Measurements from ENCODE around the gene NOS1AP. TPM values are rescaled to one million over a fixed set of nuclear protein-coding genes. Genes with fewer than 3 reads are reported as not detected.
A peak's percentile ranks its signal among the peaks of the same experiment; 100 is the strongest.

The NOS1AP gene
- polyA plus RNA-seq, 4 donors = 0.89 to 2.1 (median 1.7) TPM

DNA sequence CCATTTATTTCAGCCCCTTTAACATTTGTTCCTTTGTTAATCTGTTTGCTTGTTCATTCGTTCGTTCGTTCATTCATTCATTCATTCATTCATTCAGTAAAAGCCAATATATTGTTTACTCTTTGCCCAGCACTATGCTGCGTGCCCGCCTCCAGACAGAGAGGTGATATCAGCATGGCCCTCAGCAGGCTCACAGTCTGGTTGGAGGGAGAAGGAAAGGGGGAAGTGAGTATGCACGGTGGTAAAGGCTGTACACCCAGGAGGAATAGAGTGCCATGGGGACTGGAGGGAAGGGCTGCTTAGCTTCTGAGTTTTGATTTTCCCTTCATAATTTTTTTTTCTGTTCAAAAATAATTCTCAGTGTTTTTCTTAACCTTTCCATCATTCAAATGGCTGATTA is 144.7 kb downstream of the NOS1AP start:
- Histone ChIP-seq H3K27me3 (ENCODE audit: control insufficient read depth in 3 of 3, insufficient read depth in 3 of 3, low read length in 3 of 3) (no peaks in the 10 kb centered on the region), H3K9me3 (ENCODE audit: control insufficient read depth in 2 of 2, insufficient read depth in 1 of 2, low read depth in 1 of 2, low read length in 1 of 2) (no peaks in the 10 kb centered on the region), H3K4me3 (ENCODE audit: low read depth in 1 of 3, low read length in 3 of 3) (no peak overlapping the region), H3K36me3 (ENCODE audit: control insufficient read depth in 3 of 3, insufficient read depth in 2 of 3, low read depth in 1 of 3, low read length in 3 of 3) (no peaks in the 10 kb centered on the region), H3K4me1 (ENCODE audit: control insufficient read depth in 3 of 3, insufficient read depth in 2 of 3, low read depth in 1 of 3, low read length in 2 of 3) (peaks cover 2 to 18% (median 10%) of the 10 kb centered on the region in 3 donors), H3K27ac (ENCODE audit: low read depth in 1 of 3, low read length in 2 of 3) (no peak overlapping the region)
- DNase-seq = no peak
- FAIRE-seq = no peak
- 73 to 75% (median 75%) methylated on average over 6 of the region's 6 CpGs for WGBS, 3 donors

DNA sequence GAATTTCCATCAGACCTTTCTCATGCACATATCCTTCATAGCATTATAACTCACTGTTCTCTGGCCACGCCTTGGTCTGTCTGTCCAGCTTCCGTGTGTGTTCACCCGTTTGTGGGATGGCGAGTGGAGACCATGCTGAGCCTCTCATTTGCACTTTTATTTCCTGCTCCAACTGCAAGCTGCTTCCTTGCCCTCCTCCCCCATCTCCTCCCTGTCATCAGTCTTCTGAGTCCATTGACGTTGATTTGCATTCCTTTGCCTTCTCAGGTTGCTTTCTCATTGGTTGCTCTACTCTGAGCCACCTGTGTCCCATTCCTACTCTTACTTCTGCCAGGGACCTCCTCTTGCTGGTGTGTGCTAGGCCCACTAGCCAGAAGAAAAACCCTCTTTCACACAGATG is 146.4 kb downstream of the NOS1AP start:
- FAIRE-seq = no peak
- no peak overlapping the region for H3K27ac ChIP-seq (ENCODE audit: low read depth in 1 of 3, low read length in 2 of 3)

DNA sequence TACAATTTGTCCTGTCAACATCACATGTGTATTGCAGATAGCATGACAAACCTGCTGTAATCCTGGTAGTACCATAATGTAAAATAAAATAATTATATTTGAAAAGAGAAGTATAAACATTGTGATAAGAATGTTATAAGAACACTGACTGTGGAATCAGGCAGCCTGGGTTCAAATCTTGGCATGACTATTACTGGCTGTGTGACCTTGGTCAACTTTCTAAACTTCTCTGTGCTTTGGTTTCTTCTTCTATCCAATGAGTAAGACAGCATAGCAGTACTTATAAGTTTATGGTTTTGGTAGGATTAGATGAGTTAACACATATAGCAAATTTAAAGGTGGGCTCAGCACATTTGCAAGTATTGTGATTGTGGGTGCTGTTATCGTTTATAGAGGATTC is 147.1 kb downstream of the NOS1AP start:
- FAIRE-seq (no peak), DNase-seq (no peak)
- H3K27me3 ChIP-seq (ENCODE audit: control insufficient read depth in 3 of 3, insufficient read depth in 3 of 3, low read length in 3 of 3) = no peaks in the 10 kb centered on the region
- no peak overlapping the region for H3K27ac ChIP-seq (ENCODE audit: low read depth in 1 of 3, low read length in 2 of 3)
- no peaks in the 10 kb centered on the region for H3K9me3 ChIP-seq (ENCODE audit: control insufficient read depth in 2 of 2, insufficient read depth in 1 of 2, low read depth in 1 of 2, low read length in 1 of 2)
- H3K4me1 ChIP-seq (ENCODE audit: control insufficient read depth in 3 of 3, insufficient read depth in 2 of 3, low read depth in 1 of 3, low read length in 2 of 3) = peaks cover 2 to 18% (median 10%) of the 10 kb centered on the region in 3 donors
- no peak overlapping the region for H3K4me3 ChIP-seq (ENCODE audit: low read depth in 1 of 3, low read length in 3 of 3)
- 91 to 96% (median 93%) methylated on average over 1 of the region's 1 CpG for WGBS, 3 donors
- H3K36me3 ChIP-seq (ENCODE audit: control insufficient read depth in 3 of 3, insufficient read depth in 2 of 3, low read depth in 1 of 3, low read length in 3 of 3) = no peaks in the 10 kb centered on the region

More for the DNA sequence above, 146.4 kb downstream of the NOS1AP start:
- Histone ChIP-seq H3K27me3 (ENCODE audit: control insufficient read depth in 3 of 3, insufficient read depth in 3 of 3, low read length in 3 of 3) (no peaks in the 10 kb centered on the region), H3K36me3 (ENCODE audit: control insufficient read depth in 3 of 3, insufficient read depth in 2 of 3, low read depth in 1 of 3, low read length in 3 of 3) (no peaks in the 10 kb centered on the region), H3K4me1 (ENCODE audit: control insufficient read depth in 3 of 3, insufficient read depth in 2 of 3, low read depth in 1 of 3, low read length in 2 of 3) (peaks cover 2 to 18% (median 10%) of the 10 kb centered on the region in 3 donors), H3K4me3 (ENCODE audit: low read depth in 1 of 3, low read length in 3 of 3) (no peak overlapping the region), H3K9me3 (ENCODE audit: control insufficient read depth in 2 of 2, insufficient read depth in 1 of 2, low read depth in 1 of 2, low read length in 1 of 2) (no peaks in the 10 kb centered on the region)
- 26 to 42% (median 31%) methylated on average over 5 of the region's 5 CpGs for WGBS, 3 donors
- DNase-seq = peak; percentile 35 to 47

DNA sequence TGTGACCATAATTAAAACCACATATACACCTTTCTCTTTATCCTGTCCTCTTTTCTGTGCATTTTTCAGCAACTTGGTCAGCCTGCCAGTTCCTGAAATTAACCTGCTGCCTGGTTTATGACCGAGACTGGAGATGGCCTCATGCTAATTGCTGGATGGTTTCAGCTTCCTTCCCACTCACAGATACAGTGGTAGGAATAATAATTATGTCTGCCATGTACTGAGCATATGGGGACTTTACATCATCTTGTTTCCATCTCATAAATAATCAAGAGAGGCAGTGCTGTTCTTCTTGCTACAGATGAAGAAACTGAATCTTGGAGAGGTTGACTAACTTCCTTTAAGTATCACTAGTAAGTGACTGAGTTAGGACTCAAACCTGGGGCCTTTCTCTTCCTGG is 148.2 kb downstream of the NOS1AP start:
- FAIRE-seq (no peak), DNase-seq (peak in 1 of 2 donors; percentile 35)
- H3K9me3 ChIP-seq (ENCODE audit: control insufficient read depth in 2 of 2, insufficient read depth in 1 of 2, low read depth in 1 of 2, low read length in 1 of 2) = no peaks in the 10 kb centered on the region
- H3K4me3 ChIP-seq (ENCODE audit: low read depth in 1 of 3, low read length in 3 of 3) = no peak overlapping the region
- H3K27ac ChIP-seq (ENCODE audit: low read depth in 1 of 3, low read length in 2 of 3) = no peak overlapping the region
- peaks cover 2 to 20% (median 7%) of the 10 kb centered on the region in 3 donors for H3K4me1 ChIP-seq (ENCODE audit: control insufficient read depth in 3 of 3, insufficient read depth in 2 of 3, low read depth in 1 of 3, low read length in 2 of 3)
- 45 to 60% (median 56%) methylated on average over 1 of the region's 1 CpG for WGBS, 3 donors
- no peaks in the 10 kb centered on the region for H3K27me3 ChIP-seq (ENCODE audit: control insufficient read depth in 3 of 3, insufficient read depth in 3 of 3, low read length in 3 of 3)
- H3K36me3 ChIP-seq (ENCODE audit: control insufficient read depth in 3 of 3, insufficient read depth in 2 of 3, low read depth in 1 of 3, low read length in 3 of 3) = no peaks in the 10 kb centered on the region

DNA sequence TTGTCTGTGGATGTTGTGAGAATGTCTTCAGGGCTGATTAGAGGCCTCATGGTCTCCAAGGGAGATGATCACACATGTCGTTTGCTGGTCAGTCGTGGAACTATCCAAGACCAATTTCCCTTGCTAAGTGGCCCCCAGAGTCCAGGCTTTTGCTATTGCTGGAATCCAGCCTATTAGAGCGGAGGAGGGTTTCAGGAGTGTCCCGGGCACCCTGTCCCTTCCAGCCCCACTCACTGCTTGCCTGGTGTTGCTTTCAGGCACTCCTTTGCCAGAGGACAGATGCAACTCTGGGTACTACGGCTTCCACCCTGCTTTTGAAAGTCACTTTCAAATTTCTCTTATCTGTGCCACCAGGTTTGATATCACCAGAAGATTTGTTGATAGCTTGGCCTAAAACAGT is 149.1 kb downstream of the NOS1AP start:
- H3K4me1 ChIP-seq (ENCODE audit: control insufficient read depth in 3 of 3, insufficient read depth in 2 of 3, low read depth in 1 of 3, low read length in 2 of 3) = peaks cover 0 to 12% (median 3%) of the 10 kb centered on the region in 3 donors
- H3K36me3 ChIP-seq (ENCODE audit: control insufficient read depth in 3 of 3, insufficient read depth in 2 of 3, low read depth in 1 of 3, low read length in 3 of 3) = no peaks in the 10 kb centered on the region
- WGBS, 3 donors = 62 to 74% (median 63%) methylated on average over 5 of the region's 5 CpGs
- H3K27ac ChIP-seq (ENCODE audit: low read depth in 1 of 3, low read length in 2 of 3) = no peak overlapping the region
- H3K9me3 ChIP-seq (ENCODE audit: control insufficient read depth in 2 of 2, insufficient read depth in 1 of 2, low read depth in 1 of 2, low read length in 1 of 2) = no peaks in the 10 kb centered on the region
- no peak for DNase-seq
- H3K4me3 ChIP-seq (ENCODE audit: low read depth in 1 of 3, low read length in 3 of 3) = no peak overlapping the region
- FAIRE-seq = no peak
- no peaks in the 10 kb centered on the region for H3K27me3 ChIP-seq (ENCODE audit: control insufficient read depth in 3 of 3, insufficient read depth in 3 of 3, low read length in 3 of 3)

DNA sequence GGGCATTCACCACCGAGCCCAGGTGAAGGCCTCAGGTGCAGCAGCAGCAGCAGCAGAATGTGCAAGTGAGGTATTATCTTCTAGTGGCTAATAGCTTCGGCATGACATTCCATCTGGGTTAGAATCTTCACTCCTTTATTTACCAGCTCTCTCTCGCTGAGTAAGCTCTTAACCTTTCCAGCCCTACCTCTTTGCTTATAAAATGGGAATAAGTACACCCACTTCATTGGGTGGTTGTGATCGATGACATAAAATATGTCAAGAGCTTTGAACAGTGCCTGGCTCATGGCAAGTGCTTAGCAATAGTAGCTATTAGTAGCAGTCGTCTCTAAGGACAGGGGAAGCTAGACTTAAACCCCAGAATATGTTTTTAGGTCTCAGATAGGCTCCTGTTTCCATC is 149.5 kb downstream of the NOS1AP start:
- FAIRE-seq (no peak), DNase-seq (no peak)
- no peaks in the 10 kb centered on the region for H3K36me3 ChIP-seq (ENCODE audit: control insufficient read depth in 3 of 3, insufficient read depth in 2 of 3, low read depth in 1 of 3, low read length in 3 of 3)
- 73 to 86% (median 82%) methylated on average over 5 of the region's 5 CpGs for WGBS, 3 donors
- H3K27ac ChIP-seq (ENCODE audit: low read depth in 1 of 3, low read length in 2 of 3) = no peak overlapping the region
- H3K4me1 ChIP-seq (ENCODE audit: control insufficient read depth in 3 of 3, insufficient read depth in 2 of 3, low read depth in 1 of 3, low read length in 2 of 3) = peaks cover 0 to 11% (median 3%) of the 10 kb centered on the region in 3 donors
- H3K27me3 ChIP-seq (ENCODE audit: control insufficient read depth in 3 of 3, insufficient read depth in 3 of 3, low read length in 3 of 3) = no peaks in the 10 kb centered on the region
- no peaks in the 10 kb centered on the region for H3K9me3 ChIP-seq (ENCODE audit: control insufficient read depth in 2 of 2, insufficient read depth in 1 of 2, low read depth in 1 of 2, low read length in 1 of 2)
- H3K4me3 ChIP-seq (ENCODE audit: low read depth in 1 of 3, low read length in 3 of 3) = no peak overlapping the region

DNA sequence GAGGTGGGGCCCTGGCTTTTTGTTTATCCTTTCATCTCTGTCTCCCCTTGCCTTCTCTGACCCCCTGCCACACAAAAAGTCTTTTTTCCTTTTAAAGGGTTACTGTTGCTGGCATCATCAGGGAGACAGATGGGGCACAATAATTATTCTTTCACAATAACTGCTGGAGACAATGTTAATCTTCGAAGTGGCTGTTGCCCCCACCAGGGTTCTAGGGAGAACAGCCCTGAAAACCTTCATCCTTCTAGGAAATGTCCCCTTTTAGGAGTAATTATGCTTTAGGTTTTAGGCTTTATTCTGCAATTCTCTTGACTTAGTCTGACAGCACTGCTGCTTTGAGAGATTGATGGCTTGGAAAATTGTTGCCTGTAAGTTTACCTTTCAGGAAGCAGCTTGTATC is 150.0 kb downstream of the NOS1AP start:
- FAIRE-seq = no peak
- Histone ChIP-seq H3K27ac (ENCODE audit: low read depth in 1 of 3, low read length in 2 of 3) (no peak overlapping the region), H3K9me3 (ENCODE audit: control insufficient read depth in 2 of 2, insufficient read depth in 1 of 2, low read depth in 1 of 2, low read length in 1 of 2) (no peaks in the 10 kb centered on the region), H3K36me3 (ENCODE audit: control insufficient read depth in 3 of 3, insufficient read depth in 2 of 3, low read depth in 1 of 3, low read length in 3 of 3) (no peaks in the 10 kb centered on the region), H3K4me3 (ENCODE audit: low read depth in 1 of 3, low read length in 3 of 3) (no peak overlapping the region), H3K4me1 (ENCODE audit: control insufficient read depth in 3 of 3, insufficient read depth in 2 of 3, low read depth in 1 of 3, low read length in 2 of 3) (peaks cover 0 to 11% (median 3%) of the 10 kb centered on the region in 3 donors), H3K27me3 (ENCODE audit: control insufficient read depth in 3 of 3, insufficient read depth in 3 of 3, low read length in 3 of 3) (no peaks in the 10 kb centered on the region)
- DNase-seq = no peak
- 77 to 85% (median 83%) methylated on average over 1 of the region's 1 CpG for WGBS, 3 donors

DNA sequence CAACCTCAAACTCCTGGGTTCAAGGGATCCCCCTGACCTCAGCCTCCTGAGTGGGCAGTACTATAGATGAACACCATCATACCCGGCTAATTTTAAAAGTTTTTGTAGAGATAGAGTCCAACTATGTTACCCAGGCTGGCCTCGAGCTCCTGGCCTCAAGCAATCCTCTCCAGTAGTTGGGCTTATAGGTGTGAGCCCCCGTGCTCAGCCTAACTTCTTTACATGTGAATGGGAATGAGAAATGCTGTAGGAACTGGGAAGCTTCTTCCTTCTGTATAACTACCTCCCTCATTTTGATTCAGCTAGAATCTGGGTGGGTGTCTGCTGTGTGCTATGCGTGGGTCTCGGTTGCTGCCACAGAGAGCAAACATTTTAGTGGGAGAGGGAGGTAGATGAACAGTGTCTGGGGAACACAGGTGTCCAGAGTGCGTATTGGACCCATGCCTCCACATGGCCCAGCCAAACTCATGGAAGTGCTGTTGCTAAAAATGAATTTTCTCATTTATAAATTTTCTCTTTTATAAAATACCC is 150.6 kb downstream of the NOS1AP start:
- FAIRE-seq = no peak
- no peak for DNase-seq
- WGBS, 3 donors = 84 to 91% (median 91%) methylated on average over 6 of the region's 6 CpGs
- no peaks in the 10 kb centered on the region for H3K27me3 ChIP-seq (ENCODE audit: control insufficient read depth in 3 of 3, insufficient read depth in 3 of 3, low read length in 3 of 3)
- H3K4me3 ChIP-seq (ENCODE audit: low read depth in 1 of 3, low read length in 3 of 3) = no peak overlapping the region
- H3K27ac ChIP-seq (ENCODE audit: low read depth in 1 of 3, low read length in 2 of 3) = no peak overlapping the region
- no peaks in the 10 kb centered on the region for H3K36me3 ChIP-seq (ENCODE audit: control insufficient read depth in 3 of 3, insufficient read depth in 2 of 3, low read depth in 1 of 3, low read length in 3 of 3)
- peaks cover 0 to 11% (median 3%) of the 10 kb centered on the region in 3 donors for H3K4me1 ChIP-seq (ENCODE audit: control insufficient read depth in 3 of 3, insufficient read depth in 2 of 3, low read depth in 1 of 3, low read length in 2 of 3)
- H3K9me3 ChIP-seq (ENCODE audit: control insufficient read depth in 2 of 2, insufficient read depth in 1 of 2, low read depth in 1 of 2, low read length in 1 of 2) = no peaks in the 10 kb centered on the region

DNA sequence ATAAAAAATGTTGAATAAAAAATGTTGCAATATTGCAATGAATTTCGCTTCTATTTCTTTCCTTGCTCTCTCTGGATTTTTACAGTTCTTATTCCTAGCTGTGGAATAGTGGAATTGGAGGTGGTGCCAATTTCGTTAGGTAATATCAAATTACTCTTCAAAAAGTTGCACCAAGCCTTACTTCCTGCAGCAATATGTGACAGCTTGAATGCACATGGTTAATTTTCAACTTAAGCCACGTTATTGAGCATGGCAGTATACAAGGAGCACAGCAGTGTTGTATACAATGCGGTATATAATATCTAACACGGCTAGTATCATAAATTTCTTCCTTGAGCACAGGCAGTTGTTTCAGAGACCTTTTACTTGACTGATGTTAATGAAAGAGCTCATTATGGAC is 152.5 kb downstream of the NOS1AP start:
- DNase-seq = peak in 1 of 2 donors; percentile 23
- H3K27ac ChIP-seq (ENCODE audit: low read depth in 1 of 3, low read length in 2 of 3) = no peak overlapping the region
- no peaks in the 10 kb centered on the region for H3K9me3 ChIP-seq (ENCODE audit: control insufficient read depth in 2 of 2, insufficient read depth in 1 of 2, low read depth in 1 of 2, low read length in 1 of 2)
- no peaks in the 10 kb centered on the region for H3K36me3 ChIP-seq (ENCODE audit: control insufficient read depth in 3 of 3, insufficient read depth in 2 of 3, low read depth in 1 of 3, low read length in 3 of 3)
- H3K4me1 ChIP-seq (ENCODE audit: control insufficient read depth in 3 of 3, insufficient read depth in 2 of 3, low read depth in 1 of 3, low read length in 2 of 3) = peaks cover 0 to 11% (median 3%) of the 10 kb centered on the region in 3 donors
- 28 to 51% (median 38%) methylated on average over 5 of the region's 5 CpGs for WGBS, 3 donors
- H3K27me3 ChIP-seq (ENCODE audit: control insufficient read depth in 3 of 3, insufficient read depth in 3 of 3, low read length in 3 of 3) = no peaks in the 10 kb centered on the region
- no peak overlapping the region for H3K4me3 ChIP-seq (ENCODE audit: low read depth in 1 of 3, low read length in 3 of 3)
- no peak for FAIRE-seq
